SU-DHL-6 (cell line): Measurements from ENCODE around the gene PRR20A.

Experiments
- CTCF ChIP-seq: fragments of 200-600 bp; sonication (generic); IDR thresholded peaks from one replicate; pipeline ENCODE4 v1.5.1; 2017; ENCODE audit warnings: antibody characterized with exemption, mild to moderate bottlenecking, low read length, moderate library complexity; ENCODE audit not compliant: insufficient read depth, poor library complexity, severe bottlenecking
- EZH2phosphoT487 ChIP-seq: fragments of 200-600 bp; sonication (generic), shearing (Covaris generic); conservative IDR thresholded peaks from 2 replicates; pipeline ENCODE4 v1.6.1; 2018; ENCODE audit warnings: mild to moderate bottlenecking, antibody characterized with exemption, low read length, moderate library complexity, mixed read lengths

GRCh38 chr13:57191667-57192066, 50.9 kb downstream of the PRR20A start:
- TF ChIP-seq CTCF (no peak), EZH2phosphoT487 (no peak)
